Measurements from ENCODE around the gene CSNK1A1L.

DNA sequence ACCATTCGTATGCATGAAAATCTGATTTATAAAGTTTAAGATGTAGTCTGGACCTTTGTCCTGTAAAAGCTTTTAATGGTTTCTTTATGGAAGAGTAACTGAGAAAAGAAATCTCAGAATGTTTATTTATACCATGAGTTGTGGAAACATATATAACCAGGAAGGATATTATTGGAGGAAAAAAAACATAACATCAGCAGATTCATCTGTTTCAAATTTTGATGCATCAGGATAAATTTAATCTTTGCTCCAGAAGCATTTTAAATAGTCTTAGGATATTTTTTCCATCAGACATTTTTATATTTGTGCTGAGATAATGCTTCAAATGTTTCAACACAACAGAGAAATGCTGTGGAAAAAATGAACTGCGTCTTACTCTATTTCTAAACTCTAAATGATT, 31.2 kb upstream of the CSNK1A1L start:
- TF ChIP-seq, protein P1, sequence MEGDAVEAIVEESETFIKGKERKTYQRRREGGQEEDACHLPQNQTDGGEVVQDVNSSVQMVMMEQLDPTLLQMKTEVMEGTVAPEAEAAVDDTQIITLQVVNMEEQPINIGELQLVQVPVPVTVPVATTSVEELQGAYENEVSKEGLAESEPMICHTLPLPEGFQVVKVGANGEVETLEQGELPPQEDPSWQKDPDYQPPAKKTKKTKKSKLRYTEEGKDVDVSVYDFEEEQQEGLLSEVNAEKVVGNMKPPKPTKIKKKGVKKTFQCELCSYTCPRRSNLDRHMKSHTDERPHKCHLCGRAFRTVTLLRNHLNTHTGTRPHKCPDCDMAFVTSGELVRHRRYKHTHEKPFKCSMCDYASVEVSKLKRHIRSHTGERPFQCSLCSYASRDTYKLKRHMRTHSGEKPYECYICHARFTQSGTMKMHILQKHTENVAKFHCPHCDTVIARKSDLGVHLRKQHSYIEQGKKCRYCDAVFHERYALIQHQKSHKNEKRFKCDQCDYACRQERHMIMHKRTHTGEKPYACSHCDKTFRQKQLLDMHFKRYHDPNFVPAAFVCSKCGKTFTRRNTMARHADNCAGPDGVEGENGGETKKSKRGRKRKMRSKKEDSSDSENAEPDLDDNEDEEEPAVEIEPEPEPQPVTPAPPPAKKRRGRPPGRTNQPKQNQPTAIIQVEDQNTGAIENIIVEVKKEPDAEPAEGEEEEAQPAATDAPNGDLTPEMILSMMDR (IDR thresholded peaks at IDR 0.05 in 2 of 3, conservative IDR thresholded peaks at IDR 0.05 in 1 of 3; ENCODE audit: borderline replicate concordance in 1 of 3, insufficient read depth in 1 of 3, low read depth in 2 of 3, low read length in 2 of 3) = no peak
- no peak for TF ChIP-seq EZH2 (IDR thresholded peaks at IDR 0.05)
- no peak for TF ChIP-seq RAD21 (IDR thresholded peaks at IDR 0.05; ENCODE audit: low read depth)
- TF ChIP-seq CBX3 (IDR thresholded peaks at IDR 0.05; ENCODE audit: low read depth) = no peak
- no peak for TF ChIP-seq ZFX (IDR thresholded peaks at IDR 0.05)
- no peak for TF ChIP-seq YY1 (IDR thresholded peaks at IDR 0.05; ENCODE audit: extremely low read depth, insufficient replicate concordance, low read depth, low read length)
- TF ChIP-seq POLR2A (IDR thresholded peaks at IDR 0.05; ENCODE audit: borderline replicate concordance, extremely low read depth, insufficient read depth, insufficient read length) = no peak
- no peak for TF ChIP-seq ZNF274 (IDR thresholded peaks at IDR 0.05; ENCODE audit: low read depth, low read length)
- no peak for TF ChIP-seq REST (IDR thresholded peaks at IDR 0.05; ENCODE audit: low read depth)
- TF ChIP-seq, protein P2, sequence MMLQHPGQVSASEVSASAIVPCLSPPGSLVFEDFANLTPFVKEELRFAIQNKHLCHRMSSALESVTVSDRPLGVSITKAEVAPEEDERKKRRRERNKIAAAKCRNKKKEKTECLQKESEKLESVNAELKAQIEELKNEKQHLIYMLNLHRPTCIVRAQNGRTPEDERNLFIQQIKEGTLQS (IDR thresholded peaks at IDR 0.05) = no peak
- no peak for TF ChIP-seq JUND (IDR thresholded peaks at IDR 0.05)
- TF ChIP-seq CEBPB (IDR thresholded peaks at IDR 0.05; ENCODE audit: low read depth) = no peak
- no peak for TF ChIP-seq ELF1 (IDR thresholded peaks at IDR 0.05; ENCODE audit: borderline replicate concordance, low read depth)
